IPS DF 4.7 (cell line): Measurements from ENCODE around the gene SELENOO.

Source experiments
- DNase-seq: peaks from one replicate; pipeline ENCODE4 v3.0.0-alpha.2; 2013; ENCODE audit warnings: low spot score; ENCODE audit errors: extremely low read depth

Gene SELENOO

GRCh38 chr22:50264946-50265669 lies 64.3 kb downstream of the SELENOO start:
- DNase-seq = no peak

DNA sequence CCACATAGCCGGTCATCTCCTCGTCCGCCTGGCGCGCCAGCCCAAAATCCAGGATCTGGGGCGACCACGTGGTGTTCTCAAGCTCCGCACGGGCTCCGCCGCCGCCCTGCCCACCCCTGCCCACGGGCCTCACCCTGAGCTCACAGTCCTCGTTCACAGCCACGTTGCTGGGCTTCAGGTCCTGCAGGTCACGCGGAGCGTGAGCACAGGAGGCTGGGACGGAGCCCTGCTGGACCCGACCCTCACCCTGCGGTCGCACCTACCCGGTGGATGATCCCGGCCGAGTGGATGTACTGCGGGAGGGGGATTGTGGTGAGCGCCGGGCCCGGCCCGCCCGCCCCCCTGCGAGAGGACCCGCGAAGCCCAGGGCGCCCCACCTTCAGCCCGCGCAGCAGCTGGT lies 66.2 kb downstream of the SELENOO start:
- no peak for DNase-seq
